GM12801 (cell line): ENCODE measurements around the gene GTF3C2.

ENCODE experiments used
- CTCF ChIP-seq: IDR thresholded peaks from one replicate; pipeline ENCODE4 v1.5.1; 2011; ENCODE audit warnings: control low read depth; ENCODE audit not compliant: insufficient read length; ENCODE audit errors: extremely low read depth

Gene GTF3C2

DNA sequence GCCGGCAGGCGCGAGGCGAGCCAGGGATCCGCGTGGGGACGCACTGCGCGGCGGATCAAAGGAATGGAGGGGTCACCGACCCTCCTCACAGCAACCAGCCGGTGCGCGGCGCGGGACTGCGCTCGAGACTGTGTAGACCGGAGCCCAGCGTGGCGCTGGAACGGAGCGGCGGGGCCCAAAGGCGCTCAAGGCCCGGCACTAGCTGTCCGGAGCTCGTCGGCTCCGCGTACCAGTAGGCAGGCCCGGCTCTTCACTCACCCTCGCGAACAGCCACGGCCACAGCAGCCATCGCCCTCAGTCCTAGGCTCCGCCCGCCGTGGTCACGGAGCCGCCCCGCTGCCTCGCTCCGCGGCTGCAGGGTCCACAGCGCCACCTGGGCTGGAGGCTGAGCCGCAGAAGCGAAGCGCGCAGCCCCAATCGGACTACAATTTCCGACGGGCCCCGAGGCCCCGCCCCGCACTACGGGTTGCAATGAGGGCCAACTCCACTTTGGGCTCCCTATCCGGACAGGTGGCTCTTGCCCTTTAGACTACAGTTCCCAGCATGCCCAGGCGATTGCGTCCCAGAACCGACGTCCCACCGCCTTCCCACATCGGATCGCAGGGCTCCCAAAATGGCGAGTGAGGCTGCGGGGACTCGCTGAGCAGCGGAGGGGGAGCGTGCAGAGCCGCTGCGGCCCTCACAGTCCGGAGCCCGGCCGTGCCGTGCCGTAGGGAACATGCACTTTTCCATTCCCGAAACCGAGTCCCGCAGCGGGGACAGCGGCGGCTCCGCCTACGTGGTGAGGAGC lies 13.7 kb upstream of the GTF3C2 start, which contains the start of the genes EIF2B4 and SNX17:
Gene EIF2B4 (minus strand): TSS at position 313 of the 790 bp plus-strand sequence. CDS start 24 bp downstream, at position 289.
Gene SNX17 (plus strand): TSS at position 591 of the 790 bp plus-strand sequence. CDS start 128 bp downstream, at position 719.
- TF ChIP-seq CTCF, result no peak

- no peak for TF ChIP-seq CTCF
These were observed 13.0 kb upstream of the GTF3C2 start for GRCh38 chr2:27369471-27370025.

- no peak for TF ChIP-seq CTCF
These were observed 7.4 kb upstream of the GTF3C2 start for GRCh38 chr2:27363933-27364332.

DNA sequence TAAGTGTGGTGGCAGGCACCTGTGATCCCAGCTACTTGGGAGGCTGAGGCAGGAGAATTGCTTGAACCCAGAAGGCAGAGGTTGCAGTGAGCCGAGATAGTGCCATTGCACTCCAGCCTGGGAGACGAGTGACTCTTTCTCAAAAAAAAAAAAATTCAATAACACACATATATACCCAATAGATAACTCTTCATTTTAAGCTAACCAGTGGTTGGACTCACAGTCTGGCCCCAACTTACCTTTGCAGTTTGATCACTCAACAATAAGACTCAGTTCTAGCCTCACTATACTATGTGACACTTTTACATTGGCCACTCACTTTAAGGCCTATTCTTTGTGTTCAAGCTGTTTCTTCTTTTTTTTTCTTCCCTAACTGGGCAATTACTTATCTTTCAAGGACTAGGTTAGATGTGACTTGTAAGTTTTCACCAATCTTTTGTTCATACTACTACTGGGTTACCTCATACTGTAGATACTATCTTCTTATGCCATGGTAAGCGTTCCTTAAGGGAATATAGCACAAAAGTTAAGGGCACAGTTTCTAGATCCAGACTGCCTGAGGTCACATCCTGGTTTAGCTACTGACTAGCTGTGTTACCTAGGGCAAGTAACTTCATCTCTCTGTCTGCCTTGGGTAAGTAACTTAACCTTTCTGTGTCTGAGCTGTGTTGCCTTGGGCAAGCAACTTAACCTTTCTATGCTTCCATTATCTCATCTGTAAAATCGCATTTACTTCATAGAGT lies 6.3 kb upstream of the GTF3C2 start:
- no peak for TF ChIP-seq CTCF

DNA sequence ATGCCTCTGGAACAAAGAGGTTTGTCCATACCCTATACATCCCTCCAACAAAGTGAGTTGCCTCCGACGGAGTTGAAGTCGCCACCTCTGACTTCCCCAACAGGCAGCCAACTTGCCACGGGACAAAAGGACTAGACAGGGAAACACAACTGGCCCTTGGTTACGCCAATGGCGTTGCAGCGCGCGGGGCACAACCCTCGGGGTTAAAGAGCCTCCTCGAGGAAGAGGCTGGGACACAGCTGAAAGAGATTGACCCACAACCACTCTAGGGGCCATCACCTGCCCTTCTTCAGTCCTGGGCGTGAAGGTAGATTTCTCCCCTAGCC lies 545 bp downstream of the GTF3C2 start:
- no peak for TF ChIP-seq CTCF

DNA sequence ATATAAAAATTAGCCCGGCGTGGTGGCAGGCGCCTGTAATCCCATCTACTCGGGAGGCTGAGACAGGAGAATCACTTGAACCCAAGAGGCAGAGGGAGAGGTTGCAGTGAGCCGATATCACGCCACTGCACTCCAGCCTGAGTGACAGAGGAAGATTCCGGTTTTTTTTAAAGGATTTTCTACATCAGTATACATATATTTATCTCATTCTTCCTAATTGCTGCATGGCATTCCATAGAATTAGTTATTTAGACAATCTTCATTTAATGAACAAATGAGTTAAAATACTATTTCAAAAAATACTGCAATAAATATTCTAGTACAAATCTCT lies 2.0 kb downstream of the GTF3C2 start:
- TF ChIP-seq CTCF, result no peak

DNA sequence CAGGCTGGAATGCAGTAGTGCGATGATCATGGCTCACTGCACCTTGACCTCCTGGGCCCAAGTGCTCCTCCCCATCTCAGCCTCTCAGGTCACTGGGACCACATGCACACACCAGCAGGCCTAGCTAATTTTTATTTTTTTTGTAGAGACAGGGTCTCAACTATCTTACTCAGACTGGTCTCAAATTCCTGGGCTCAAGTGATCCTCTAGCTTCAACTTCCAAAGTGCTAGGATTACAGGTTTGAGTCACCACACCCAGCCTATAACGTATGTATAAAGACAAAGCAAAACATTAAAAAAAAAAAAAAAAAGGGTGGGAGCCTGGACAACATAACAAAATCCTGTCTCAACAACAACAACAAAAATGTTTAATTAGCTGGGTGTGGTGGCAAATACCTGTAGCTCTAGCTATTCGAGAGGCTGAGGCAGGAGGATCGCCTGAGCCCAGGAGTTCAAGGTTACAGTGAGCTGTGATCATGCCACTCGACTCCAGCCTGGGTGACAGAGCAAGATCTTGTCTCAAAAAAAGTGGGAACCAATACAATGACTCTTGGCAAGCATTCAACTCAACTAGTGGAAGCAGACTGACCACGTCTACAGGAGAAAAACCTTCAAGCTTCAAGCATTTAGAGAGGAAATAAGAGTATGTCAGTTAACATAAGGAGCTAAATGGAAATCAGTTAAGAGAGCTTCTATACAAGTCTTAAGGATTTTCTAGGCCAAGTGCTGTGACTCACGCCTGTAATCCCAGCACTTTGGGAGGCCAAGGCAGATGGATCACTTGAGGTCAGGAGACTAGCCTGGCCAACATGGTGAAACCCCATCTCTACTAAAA lies 2.6 kb downstream of the GTF3C2 start:
- no peak for TF ChIP-seq CTCF
